Measurements from ENCODE around the gene CARMIL3.

The CARMIL3 gene

DNA sequence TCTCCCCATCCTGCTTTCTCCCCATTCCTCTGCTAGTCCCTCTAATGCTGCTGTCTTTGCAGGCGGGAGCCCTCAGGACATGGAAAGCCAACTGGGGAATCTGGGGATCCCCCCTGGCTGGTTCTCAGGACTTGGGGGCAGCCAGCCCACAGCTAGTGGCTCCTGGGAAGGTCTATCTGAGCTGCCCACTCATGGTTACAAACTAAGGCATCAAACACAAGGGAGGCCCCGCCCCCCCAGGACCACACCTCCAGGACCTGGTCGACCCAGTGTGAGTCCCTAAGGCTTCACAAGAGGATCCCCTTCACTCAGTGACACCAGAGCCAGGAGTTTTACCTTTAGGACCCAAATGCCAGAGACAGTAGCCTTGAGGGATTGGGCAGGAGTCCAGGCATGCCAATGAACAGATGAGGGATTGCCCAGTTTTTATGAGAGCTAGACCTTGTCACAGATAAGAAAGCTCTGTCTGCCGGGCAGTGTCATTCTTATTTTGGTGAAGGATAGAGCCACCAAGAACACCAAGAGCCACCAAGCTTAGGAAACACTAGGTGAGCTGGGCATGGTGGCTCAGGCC, 11.5 kb downstream of the CARMIL3 start:
- H3K27ac Mint-ChIP-seq = no peak overlapping the region
- ATAC-seq = no peak
- no peaks in the 10 kb centered on the region for H3K9me3 Mint-ChIP-seq
- no peaks in the 10 kb centered on the region for H3K36me3 Mint-ChIP-seq (ENCODE audit: low read depth)
- no peak overlapping the region for H3K4me3 Mint-ChIP-seq
- no peaks in the 10 kb centered on the region for H3K4me1 Mint-ChIP-seq
- H3K27me3 Mint-ChIP-seq = no peaks in the 10 kb centered on the region
- DNase-seq = no peak

DNA sequence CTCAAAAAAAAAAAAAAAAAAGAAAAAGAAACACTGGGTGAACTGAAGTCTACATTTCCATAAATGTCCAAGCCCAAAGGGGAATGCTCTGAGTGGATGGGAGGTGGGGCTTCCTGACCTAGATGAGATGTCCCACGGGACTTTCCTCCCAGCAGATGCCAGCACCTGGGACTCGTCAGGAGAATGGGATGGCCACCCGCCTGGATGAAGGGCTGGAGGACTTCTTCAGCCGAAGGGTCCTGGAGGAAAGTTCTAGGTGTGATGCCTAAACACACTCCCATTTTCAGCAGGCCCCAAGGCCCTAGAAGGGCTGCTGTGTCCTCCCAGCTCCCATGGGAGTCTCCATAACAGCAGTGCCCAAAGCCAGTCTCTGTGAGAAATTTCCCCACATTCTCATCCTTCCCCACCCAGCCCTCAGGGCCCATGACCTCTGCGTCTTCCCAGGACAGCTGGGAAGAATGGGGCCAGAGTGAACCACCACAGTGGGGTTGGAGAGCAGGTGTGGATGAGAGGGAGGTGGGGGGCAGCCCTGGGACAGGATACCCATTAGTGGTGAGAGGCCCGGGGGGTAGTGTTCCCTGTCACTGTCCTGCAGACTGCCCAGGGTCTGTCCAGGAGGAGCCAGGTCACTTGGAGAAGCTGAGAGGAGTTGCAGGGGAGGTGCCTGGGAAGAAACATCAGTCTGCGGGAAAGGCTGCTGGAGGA, 12.4 kb downstream of the CARMIL3 start:
- DNase-seq (no peak), ATAC-seq (no peak)
- H3K27me3 Mint-ChIP-seq = no peaks in the 10 kb centered on the region
- no peaks in the 10 kb centered on the region for H3K9me3 Mint-ChIP-seq
- H3K4me1 Mint-ChIP-seq = no peaks in the 10 kb centered on the region
- no peak overlapping the region for H3K4me3 Mint-ChIP-seq
- no peak overlapping the region for H3K27ac Mint-ChIP-seq
- no peaks in the 10 kb centered on the region for H3K36me3 Mint-ChIP-seq (ENCODE audit: low read depth)

DNA sequence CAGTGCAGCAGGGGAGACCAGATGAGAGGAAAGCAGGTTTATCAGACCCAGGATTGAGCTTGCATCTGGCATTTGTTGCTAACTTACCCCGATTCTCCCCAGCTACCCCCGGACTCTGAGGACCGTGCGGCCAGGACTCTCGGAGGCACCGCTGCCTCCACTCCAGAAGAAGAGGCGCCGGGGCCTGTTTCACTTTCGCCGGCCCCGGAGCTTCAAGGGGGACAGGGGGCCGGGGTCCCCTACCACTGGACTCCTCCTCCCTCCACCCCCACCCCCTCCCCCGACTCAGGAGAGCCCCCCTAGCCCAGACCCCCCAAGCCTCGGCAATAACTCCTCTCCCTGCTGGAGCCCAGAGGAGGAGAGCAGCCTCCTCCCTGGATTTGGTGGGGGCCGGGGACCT, 13.0 kb downstream of the CARMIL3 start:
- Mint-ChIP-seq H3K9me3 (no peaks in the 10 kb centered on the region), H3K27ac (no peak overlapping the region), H3K4me3 (no peak overlapping the region), H3K27me3 (peaks cover 4% of the 10 kb centered on the region), H3K4me1 (no peaks in the 10 kb centered on the region), H3K36me3 (ENCODE audit: low read depth) (no peaks in the 10 kb centered on the region)
- ATAC-seq = no peak
- no peak for DNase-seq

DNA sequence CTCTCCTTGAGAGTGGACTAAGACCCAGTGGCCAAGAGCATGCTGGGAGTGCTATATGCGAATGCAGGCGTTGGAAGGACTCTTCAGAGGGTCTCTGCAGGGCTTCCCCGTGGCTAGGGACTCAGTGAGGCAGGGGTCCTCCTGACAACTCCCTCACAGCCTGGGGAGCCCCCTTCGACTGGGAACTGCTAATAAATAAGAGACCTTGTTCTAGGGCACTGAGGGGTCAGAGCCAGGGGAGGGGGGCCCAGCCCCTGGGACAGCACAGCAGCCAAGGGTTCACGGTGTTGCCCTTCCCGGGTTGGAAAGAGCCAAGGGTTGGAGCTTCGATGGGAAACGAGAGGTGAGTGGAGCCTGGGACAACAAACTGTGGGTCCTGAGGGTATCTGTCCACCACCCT, 13.6 kb downstream of the CARMIL3 start:
- Mint-ChIP-seq H3K27me3 (peaks cover 5% of the 10 kb centered on the region), H3K27ac (no peak overlapping the region), H3K36me3 (ENCODE audit: low read depth) (no peaks in the 10 kb centered on the region), H3K4me1 (peaks cover 2% of the 10 kb centered on the region), H3K4me3 (no peak overlapping the region), H3K9me3 (no peaks in the 10 kb centered on the region)
- DNase-seq = no peak
- no peak for ATAC-seq

DNA sequence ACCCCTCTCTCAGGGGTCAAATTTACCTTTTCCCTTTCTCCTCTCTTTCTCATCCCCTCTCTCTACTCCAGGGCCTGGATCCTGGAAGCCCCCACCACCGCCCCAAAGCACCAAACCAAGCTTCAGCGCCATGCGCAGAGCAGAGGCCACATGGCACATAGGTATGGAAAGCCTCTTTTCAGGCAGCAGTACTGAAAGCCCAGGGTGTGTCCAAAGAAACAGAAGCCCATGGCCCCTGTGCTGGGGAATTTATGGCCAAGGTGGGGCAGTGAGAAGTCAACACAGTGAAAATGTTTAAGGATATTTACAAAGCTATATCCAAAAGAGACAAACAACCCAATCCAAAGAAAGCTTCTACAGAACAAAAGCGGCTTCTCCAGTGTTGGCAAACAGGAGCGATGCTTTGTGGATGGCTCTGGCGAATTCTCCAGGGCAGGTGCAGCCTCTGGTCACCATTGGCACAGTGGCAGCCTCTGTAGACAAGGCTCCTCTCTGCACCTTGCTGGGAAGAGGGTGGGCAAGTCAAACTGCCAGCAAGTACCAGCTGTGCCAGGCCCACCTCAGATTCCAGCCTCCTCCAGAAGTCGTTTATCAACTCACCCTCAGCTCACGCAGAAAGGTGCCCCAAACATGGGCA, 14.8 kb downstream of the CARMIL3 start:
- Mint-ChIP-seq H3K27ac (no peak overlapping the region), H3K36me3 (ENCODE audit: low read depth) (no peaks in the 10 kb centered on the region), H3K9me3 (no peaks in the 10 kb centered on the region), H3K4me3 (no peak overlapping the region), H3K4me1 (peaks cover 10% of the 10 kb centered on the region), H3K27me3 (peaks cover 5% of the 10 kb centered on the region)
- ATAC-seq = no peak
- DNase-seq = no peak

DNA sequence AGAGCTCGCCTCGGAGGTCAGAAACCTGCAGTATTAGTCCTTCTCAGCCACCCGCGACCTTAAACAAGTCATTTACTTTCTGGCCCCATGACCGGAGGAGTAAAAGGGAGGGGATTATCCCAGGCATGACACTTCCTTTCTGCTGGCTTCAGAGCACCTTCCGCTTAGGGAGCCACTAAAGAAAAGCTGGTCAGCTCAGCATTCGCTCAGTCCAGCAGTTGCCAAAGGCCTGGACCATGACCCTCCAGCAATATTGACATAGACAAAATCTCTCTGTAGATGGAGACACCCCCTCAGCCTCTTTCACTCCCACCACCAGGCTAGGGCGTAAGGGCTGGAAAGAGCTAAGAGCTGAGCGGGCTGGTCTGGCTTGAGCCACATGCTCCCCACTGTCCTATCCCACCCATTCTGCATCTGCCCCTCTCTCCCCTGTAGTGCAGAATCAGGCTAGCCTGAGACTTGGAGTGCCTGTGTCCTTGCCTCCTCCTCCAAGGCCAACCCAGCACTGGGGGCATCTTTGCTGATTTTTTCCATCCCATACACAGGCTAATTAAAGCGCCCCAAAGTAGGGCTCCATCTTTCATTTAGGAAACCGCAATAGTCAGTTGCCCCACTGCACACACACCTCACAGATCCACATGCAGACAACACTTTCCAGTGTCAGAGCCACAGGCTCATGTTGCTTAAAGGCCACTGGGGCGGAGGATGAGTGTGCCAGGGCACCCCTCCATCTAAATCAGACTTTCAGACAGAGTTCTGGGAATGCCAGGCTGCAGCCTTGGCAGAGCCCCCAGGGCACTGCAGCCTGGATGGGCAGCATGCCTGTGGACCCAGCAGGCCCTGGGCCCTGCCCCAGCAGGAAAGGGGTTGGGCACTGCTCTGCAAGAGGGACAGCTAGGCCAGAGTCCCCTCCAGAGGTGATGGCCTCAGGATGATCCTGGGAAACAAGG, 15.6 kb downstream of the CARMIL3 start:
- H3K9me3 Mint-ChIP-seq = no peaks in the 10 kb centered on the region
- DNase-seq = no peak
- no peak for ATAC-seq
- no peaks in the 10 kb centered on the region for H3K36me3 Mint-ChIP-seq (ENCODE audit: low read depth)
- H3K27ac Mint-ChIP-seq = no peak overlapping the region
- peaks cover 5% of the 10 kb centered on the region for H3K27me3 Mint-ChIP-seq
- H3K4me3 Mint-ChIP-seq = no peak overlapping the region
- H3K4me1 Mint-ChIP-seq = peaks cover 10% of the 10 kb centered on the region

DNA sequence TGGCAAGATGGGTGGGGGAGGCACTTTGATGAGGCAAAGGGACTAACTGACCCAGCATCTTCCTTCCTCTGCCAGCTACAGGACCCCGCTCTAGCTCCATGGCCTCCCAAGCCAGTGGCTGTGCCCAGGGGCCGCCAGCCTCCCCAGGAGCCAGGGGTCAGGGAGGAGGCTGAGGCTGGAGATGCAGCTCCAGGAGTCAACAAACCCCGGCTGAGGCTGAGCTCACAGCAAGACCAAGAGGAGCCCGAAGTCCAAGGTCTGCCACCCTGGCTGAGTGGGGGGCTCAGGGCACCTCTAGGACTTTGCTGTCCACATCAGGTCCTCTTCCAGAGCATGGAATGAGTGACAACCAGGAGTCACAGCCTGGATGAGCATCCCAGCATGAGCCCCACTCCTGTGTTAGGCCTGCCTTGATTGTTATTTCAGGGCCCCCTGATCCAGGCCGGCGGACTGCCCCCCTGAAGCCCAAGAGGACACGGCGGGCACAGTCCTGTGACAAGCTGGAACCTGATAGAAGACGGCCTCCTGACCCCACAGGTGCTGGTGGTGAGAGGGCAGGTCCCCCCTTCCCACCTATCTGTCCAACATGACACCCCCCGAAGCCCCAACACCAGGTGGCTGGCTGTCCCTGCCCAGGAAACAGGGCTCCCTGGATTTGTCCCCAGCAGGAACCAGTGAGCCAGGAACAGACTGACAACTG, 17.1 kb downstream of the CARMIL3 start:
- Mint-ChIP-seq H3K36me3 (ENCODE audit: low read depth) (no peaks in the 10 kb centered on the region), H3K9me3 (no peaks in the 10 kb centered on the region), H3K27me3 (peaks cover 5% of the 10 kb centered on the region), H3K4me3 (no peak overlapping the region), H3K27ac (no peak overlapping the region), H3K4me1 (peaks cover 10% of the 10 kb centered on the region)
- ATAC-seq (no peak), DNase-seq (no peak)

DNA sequence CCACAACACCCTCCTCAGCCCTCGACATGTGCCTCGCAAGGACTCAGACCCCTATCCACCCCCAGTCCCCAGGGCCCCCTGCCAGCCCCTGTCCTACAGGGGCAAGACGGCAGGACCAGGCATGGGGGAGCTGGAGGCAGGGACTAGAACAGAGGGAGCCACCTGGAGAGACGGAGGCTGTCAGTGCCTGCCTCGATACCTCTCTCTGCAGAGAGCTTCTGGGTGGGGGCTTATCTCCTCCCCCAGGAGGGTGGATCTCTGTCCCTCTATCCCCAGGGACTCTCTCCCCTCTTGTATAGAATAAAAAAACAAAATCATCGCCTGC, 17.6 kb downstream of the CARMIL3 start:
- no peak for ATAC-seq

DNA sequence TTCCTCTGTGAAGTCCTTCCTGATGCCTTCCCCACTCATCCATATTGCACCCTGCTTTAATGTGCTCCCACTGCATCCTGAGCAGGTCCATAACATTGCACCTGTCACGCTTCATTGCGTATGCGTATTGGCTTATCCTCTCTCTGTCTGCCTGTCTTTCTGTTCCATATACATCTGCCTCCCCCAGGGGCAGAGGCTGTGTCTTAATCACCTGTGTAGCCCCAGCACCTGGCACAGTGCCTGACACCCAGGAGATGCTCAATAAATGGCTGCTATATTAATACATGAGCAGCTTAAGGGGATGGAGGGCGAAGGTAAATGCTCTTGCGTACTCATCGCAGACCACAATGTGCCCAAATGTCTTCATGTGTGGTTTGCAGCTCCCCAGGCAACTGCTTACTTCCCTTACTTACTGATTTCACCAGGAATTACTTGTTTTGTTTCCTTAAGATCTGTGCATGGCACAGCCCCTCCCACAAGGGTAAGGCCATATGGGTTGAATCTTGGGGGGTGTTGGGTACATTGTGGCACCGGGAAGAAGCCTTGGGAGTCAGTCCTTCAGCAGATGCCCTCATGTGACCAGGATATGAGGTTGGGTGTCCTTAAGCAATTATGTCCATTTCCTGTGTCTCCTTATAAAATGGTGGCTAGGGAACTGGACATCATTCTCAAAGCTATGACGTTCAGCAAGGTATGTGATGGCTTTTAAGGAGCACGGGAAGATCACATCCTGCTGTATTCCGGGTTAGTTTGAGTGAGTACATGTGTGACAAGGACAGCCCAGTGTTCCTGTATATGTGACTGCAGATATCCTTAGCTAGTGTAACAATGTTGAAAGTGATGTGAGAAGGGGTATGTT, 18.7 kb downstream of the CARMIL3 start:
- Mint-ChIP-seq H3K27me3 (peaks cover 5% of the 10 kb centered on the region), H3K4me3 (no peak overlapping the region), H3K4me1 (peaks cover 15% of the 10 kb centered on the region), H3K27ac (no peak overlapping the region), H3K9me3 (no peaks in the 10 kb centered on the region), H3K36me3 (ENCODE audit: low read depth) (no peaks in the 10 kb centered on the region)
- DNase-seq (no peak), ATAC-seq (no peak)

More for the DNA sequence above, 17.6 kb downstream of the CARMIL3 start:
- Mint-ChIP-seq H3K4me1 (peaks cover 10% of the 10 kb centered on the region), H3K4me3 (no peak overlapping the region), H3K27ac (no peak overlapping the region), H3K36me3 (ENCODE audit: low read depth) (no peaks in the 10 kb centered on the region), H3K27me3 (peaks cover 5% of the 10 kb centered on the region), H3K9me3 (no peaks in the 10 kb centered on the region)
- DNase-seq = no peak

DNA sequence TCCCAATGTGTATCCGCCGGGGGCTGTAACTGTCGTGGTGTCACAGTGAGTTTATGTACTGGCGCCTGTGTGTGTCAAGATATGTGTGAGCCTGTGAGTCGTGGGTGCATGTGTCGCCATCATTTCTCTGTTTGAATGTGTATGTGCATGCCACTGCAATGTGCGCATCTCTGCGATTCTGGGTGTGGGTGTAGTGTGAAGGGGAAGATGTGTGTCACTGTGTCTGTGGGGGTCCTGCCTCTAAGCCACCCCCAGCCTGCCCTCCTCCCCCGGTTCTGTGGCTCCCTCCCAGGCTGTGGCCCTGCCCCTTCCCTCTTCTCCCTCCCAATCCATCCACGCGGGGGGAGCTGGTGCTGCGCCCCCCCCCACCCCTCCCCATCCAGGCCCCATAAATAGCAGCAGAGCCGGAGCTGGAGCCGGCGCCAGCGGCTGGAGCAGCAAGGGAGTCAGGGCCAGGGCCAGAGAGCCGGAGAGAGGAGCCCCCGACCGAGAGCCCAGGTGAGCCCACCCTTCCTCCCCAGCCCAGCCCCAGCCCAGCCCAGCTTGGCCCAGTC, 19.4 kb downstream of the CARMIL3 start, which contains the start of gene CPNE6:
Gene CPNE6, plus strand, starts transcription at position 419 of the 554 bp plus-strand sequence. CDS start 1,375 bp downstream, outside the sequence.
- H3K4me3 Mint-ChIP-seq = no peak within 1 kb of the TSS
- no peaks in the 10 kb centered on the region for H3K36me3 Mint-ChIP-seq (ENCODE audit: low read depth)
- peak; percentile 90 for ATAC-seq
- H3K27ac Mint-ChIP-seq = no peak within 1 kb of the TSS
- peaks cover 17% of the 10 kb centered on the region for H3K4me1 Mint-ChIP-seq
- H3K27me3 Mint-ChIP-seq = peaks cover 5% of the 10 kb centered on the region
- DNase-seq = peak; percentile 48
- H3K9me3 Mint-ChIP-seq = no peaks in the 10 kb centered on the region

DNA sequence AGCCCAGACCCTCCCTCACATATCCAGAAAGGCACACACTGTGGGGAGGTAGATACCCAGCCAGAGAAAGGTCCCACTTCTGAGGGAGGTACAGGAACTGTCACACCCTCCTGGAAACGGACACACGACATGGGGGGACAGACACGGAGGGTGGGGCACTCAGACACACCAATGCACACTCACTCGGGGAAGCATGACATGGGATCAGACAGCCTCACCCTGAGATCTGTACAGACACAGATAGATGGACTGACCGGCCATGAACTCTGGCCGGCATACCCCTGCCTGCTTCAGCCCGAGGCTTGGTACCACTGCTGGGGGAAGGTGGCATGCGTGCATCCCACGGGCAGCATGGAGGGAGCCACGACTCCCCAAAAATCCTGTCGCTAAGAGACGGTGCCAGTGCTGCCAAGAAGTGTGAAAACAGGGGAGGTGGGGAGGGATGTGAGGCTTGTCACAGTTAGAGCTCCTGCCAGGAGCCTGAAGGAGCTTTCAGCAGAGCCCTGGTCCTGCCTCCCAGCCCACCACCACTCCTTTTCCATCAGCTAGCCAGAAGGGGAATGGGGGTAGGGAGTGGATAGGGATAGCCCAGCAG, 20.1 kb downstream of the CARMIL3 start:
- Mint-ChIP-seq H3K27me3 (peaks cover 5% of the 10 kb centered on the region), H3K9me3 (no peaks in the 10 kb centered on the region), H3K27ac (no peak overlapping the region), H3K4me1 (peaks cover 17% of the 10 kb centered on the region), H3K4me3 (no peak overlapping the region), H3K36me3 (ENCODE audit: low read depth) (no peaks in the 10 kb centered on the region)
- ATAC-seq (no peak), DNase-seq (no peak)

DNA sequence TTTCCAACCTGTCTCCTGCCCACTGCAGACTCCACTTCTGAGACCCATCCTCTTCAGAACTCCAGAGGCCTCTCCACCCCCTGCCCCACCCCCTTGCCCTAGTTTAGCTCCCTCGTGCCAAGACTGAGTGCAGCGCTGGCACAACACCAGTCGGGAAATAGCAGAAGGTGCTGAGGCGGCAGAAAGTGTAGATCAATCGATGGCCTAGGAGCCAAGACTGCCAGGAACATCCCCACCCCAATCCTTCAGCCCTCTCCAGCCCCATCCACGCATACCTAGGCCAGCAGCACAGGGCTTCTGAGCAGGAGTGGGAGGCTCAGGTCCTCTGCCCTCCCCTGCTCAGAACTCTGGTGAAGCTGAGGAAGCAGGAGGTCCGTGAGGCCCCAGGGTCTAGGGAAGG, 20.6 kb downstream of the CARMIL3 start:
- H3K9me3 Mint-ChIP-seq = no peaks in the 10 kb centered on the region
- DNase-seq (no peak), ATAC-seq (no peak)
- H3K4me3 Mint-ChIP-seq = no peak overlapping the region
- peaks cover 17% of the 10 kb centered on the region for H3K4me1 Mint-ChIP-seq
- peaks cover 5% of the 10 kb centered on the region for H3K27me3 Mint-ChIP-seq
- H3K36me3 Mint-ChIP-seq (ENCODE audit: low read depth) = no peaks in the 10 kb centered on the region
- no peak overlapping the region for H3K27ac Mint-ChIP-seq
